HG03175 (cell line): ENCODE data around the gene ZNRF1.
"Not testable (repeated sequence)": the region's sequence is repeated elsewhere in the genome, so short reads cannot be mapped to it uniquely, and the experiment has no call there.

ENCODE experiments used
- ATAC-seq: cut with Tn5 transposase; IDR thresholded peaks from one replicate; pipeline ENCODE4 v1.9.1; 2021; ENCODE audit warnings: mild to moderate bottlenecking, moderate library complexity; ENCODE audit not compliant: unreplicated experiment

ZNRF1 gene

GRCh38 chr16:75074920-75075687 lies 76.3 kb downstream of the ZNRF1 start:
- peak; percentile 97 for ATAC-seq

- peak; percentile 21 for ATAC-seq
Observed at GRCh38 chr16:75075688-75076268, 77.0 kb downstream of the ZNRF1 start.

GRCh38 chr16:75078886-75079285 lies 80.1 kb downstream of the ZNRF1 start:
- ATAC-seq: no peak

- ATAC-seq: no peak
Observed at GRCh38 chr16:75079346-75079926, 80.6 kb downstream of the ZNRF1 start.

- no peak for ATAC-seq
Observed at GRCh38 chr16:75080205-75081029, 81.6 kb downstream of the ZNRF1 start.

GRCh38 chr16:75081179-75081859 lies 82.5 kb downstream of the ZNRF1 start:
- no peak for ATAC-seq

- no peak for ATAC-seq
Observed at GRCh38 chr16:75083813-75084212, 85.0 kb downstream of the ZNRF1 start.

- ATAC-seq: no peak
Observed at GRCh38 chr16:75085556-75085955, 86.7 kb downstream of the ZNRF1 start.

GRCh38 chr16:75086281-75086680 lies 87.5 kb downstream of the ZNRF1 start:
- no peak for ATAC-seq

GRCh38 chr16:75086688-75087374 lies 88.0 kb downstream of the ZNRF1 start:
- ATAC-seq: no peak

- no peak for ATAC-seq
Observed at GRCh38 chr16:75087375-75087979, 88.7 kb downstream of the ZNRF1 start.

GRCh38 chr16:75088216-75088615 lies 89.4 kb downstream of the ZNRF1 start:
- ATAC-seq: no peak

- ATAC-seq: no peak
Observed at GRCh38 chr16:75088934-75089333, 90.1 kb downstream of the ZNRF1 start.

- no peak for ATAC-seq
Observed at GRCh38 chr16:75089486-75090202, 90.8 kb downstream of the ZNRF1 start.

- ATAC-seq: not testable (repeated sequence)
Observed at GRCh38 chr16:75090899-75091298, 92.1 kb downstream of the ZNRF1 start.

GRCh38 chr16:75091619-75092018 lies 92.8 kb downstream of the ZNRF1 start:
- ATAC-seq: not testable (repeated sequence)

- no peak for ATAC-seq
Observed at GRCh38 chr16:75092777-75093176, 94.0 kb downstream of the ZNRF1 start.

- no peak for ATAC-seq
Observed at GRCh38 chr16:75093598-75094540, 95.0 kb downstream of the ZNRF1 start.
